Thoracic aorta (tissue), 2 donors: ENCODE results near the gene PYY. TPM values are rescaled to one million over a fixed set of nuclear protein-coding genes. Genes with fewer than 3 reads are reported as not detected.

ENCODE experiments used
- ATAC-seq: fragments of 150-250 bp; one replicate; pipeline ENCODE4 v1.8.0; 2017; ENCODE audit warnings: low read depth; ENCODE audit not compliant: insufficient number of reproducible peaks, low FRiP score
- DNase-seq: peaks from one replicate; pipeline ENCODE4 v3.0.0-alpha.2; 2020; ENCODE audit warnings: low spot score
- H3K27ac ChIP-seq, 2 donors: fragments of 200-600 bp; sonication (generic); 1 replicate in 1 of 2; 2 replicates in 1 of 2; pipeline ENCODE4 v1.5.1; 2016; ENCODE audit warnings: mild to moderate bottlenecking in 2 of 2, moderate library complexity in 2 of 2
- H3K27me3 ChIP-seq: fragments of 200-600 bp; sonication (generic); replicated peaks from 2 replicates; pipeline ENCODE4 v1.6.0; 2016; ENCODE audit warnings: mild to moderate bottlenecking; ENCODE audit not compliant: insufficient read depth
- H3K36me3 ChIP-seq: fragments of 200-600 bp; sonication (generic); one replicate; pipeline ENCODE4 v1.5.1; 2016
- H3K4me1 ChIP-seq, 2 donors: fragments of 200-600 bp; sonication (generic); 1 replicate in 1 of 2; 2 replicates in 1 of 2; pipeline versions ENCODE4 v1.5.1 to v1.6.0; 2016; ENCODE audit warnings: low read depth in 2 of 2, mild to moderate bottlenecking in 1 of 2; ENCODE audit not compliant: control insufficient read depth in 1 of 2
- H3K4me3 ChIP-seq: fragments of 200-600 bp; sonication (generic); 2 replicates; pipeline ENCODE4 v1.5.1; 2016; ENCODE audit warnings: mild to moderate bottlenecking
- H3K9me3 ChIP-seq: fragments of 200-600 bp; sonication (generic); 2 replicates; pipeline ENCODE4 v1.5.1; 2016
- total RNA-seq, 2 donors: library from RNA; depleted of rRNA; stranded (reverse); fragments of >200 nt; gene quantifications; one replicate each; pipeline versions ENCODE4 v1.1.0 to v1.2.3, GENCODE V29; 2016
- TF ChIP-seq, protein P1 (sequence below): fragments of 200-600 bp; sonication (generic); IDR thresholded peaks from one replicate; pipeline ENCODE4 v1.5.1; 2019; ENCODE audit warnings: antibody characterized with exemption

PYY gene
- total RNA-seq, 2 donors from 2014 or later, result not detected

DNA sequence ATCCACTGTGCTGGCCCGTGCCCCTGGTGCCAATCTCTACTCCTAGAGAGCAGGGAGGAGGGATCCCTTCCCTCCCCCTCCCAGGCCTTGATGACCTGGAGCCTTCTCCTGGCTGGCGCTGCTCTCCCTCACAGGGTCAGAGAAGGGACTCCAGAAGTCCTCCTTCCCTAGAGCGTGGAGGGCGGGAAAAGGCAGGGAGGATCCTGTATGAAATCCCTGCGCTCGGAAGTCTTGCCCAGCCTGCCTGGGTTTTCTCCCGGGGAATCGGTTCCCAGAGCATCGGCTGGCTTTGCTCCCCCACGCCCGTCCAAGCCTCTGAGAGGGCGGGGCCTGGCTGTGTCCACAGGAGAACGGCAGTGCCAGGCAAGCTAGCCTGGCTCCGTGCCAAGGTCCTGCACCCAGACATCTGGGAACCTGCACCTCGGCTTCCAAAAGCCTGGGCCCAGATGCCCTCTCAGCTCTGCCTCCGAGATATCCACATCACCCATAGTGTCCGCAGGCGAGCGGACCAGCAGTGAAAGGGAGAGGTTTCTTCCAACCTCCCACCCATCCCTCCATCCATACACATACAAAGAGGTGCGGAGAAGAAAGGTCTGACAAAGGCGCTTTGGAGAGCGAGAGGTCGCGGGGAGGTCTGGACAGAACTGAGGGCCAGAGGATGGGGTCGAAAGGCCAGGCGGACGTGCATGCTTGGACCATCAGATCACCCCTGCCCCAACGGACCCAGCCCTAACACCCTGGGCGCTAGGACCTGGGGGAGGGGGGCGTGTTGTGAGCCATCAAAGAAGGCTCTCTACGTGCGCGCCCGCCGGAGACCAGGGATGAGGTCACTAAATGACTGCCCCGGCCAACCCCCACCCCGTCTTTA is 47.5 kb downstream of the PYY start:
- ATAC-seq, result peak; percentile 63
- TF ChIP-seq, protein P1, sequence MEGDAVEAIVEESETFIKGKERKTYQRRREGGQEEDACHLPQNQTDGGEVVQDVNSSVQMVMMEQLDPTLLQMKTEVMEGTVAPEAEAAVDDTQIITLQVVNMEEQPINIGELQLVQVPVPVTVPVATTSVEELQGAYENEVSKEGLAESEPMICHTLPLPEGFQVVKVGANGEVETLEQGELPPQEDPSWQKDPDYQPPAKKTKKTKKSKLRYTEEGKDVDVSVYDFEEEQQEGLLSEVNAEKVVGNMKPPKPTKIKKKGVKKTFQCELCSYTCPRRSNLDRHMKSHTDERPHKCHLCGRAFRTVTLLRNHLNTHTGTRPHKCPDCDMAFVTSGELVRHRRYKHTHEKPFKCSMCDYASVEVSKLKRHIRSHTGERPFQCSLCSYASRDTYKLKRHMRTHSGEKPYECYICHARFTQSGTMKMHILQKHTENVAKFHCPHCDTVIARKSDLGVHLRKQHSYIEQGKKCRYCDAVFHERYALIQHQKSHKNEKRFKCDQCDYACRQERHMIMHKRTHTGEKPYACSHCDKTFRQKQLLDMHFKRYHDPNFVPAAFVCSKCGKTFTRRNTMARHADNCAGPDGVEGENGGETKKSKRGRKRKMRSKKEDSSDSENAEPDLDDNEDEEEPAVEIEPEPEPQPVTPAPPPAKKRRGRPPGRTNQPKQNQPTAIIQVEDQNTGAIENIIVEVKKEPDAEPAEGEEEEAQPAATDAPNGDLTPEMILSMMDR, result no peak
- H3K4me1 ChIP-seq, result peaks cover 0 to 20% of the 10 kb centered on the region in 2 donors

DNA sequence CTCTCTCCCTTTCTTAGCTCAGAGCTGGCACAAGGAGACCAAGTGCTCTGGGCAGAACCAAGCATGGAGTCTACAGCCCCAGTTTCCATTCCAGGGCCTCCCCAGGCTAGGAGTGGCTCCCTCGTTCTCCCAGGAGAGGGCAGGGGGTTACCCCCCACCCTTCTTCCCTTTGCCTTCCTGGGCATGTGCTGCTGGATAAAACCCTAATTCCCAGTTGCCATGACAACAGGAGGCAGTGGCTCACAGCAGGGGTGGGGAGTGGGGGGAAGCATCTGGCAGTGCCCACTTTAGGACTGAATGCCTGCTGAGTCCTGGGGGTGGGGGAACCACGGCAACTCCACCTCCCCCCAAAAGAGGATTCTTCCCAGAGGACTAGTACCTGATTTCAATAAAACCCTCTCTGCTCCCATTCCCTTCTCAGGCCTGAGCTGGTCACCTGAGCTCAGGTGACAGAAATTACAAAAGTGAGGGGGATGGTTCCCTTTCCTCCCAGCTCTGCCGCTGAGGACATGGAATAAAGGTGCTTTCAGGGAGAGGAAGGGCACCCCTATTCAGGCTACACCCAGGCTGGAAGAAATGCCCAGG is 48.2 kb downstream of the PYY start:
- Histone ChIP-seq H3K9me3 (no peaks in the 10 kb centered on the region), H3K4me1 (peaks cover 0 to 27% of the 10 kb centered on the region in 2 donors), H3K27ac (peak overlapping the region; percentile 97 to 99), H3K4me3 (peak overlapping the region; percentile 88), H3K36me3 (no peaks in the 10 kb centered on the region), H3K27me3 (no peaks in the 10 kb centered on the region)
- TF ChIP-seq, protein P1, result no peak
- no peak for DNase-seq
- no peak for ATAC-seq

More for the DNA sequence above, 47.5 kb downstream of the PYY start:
- Histone ChIP-seq H3K4me3 (peak overlapping the region; percentile 88), H3K27ac (peak overlapping the region; percentile 97 to 99), H3K36me3 (no peaks in the 10 kb centered on the region), H3K9me3 (no peaks in the 10 kb centered on the region), H3K27me3 (no peaks in the 10 kb centered on the region)
- DNase-seq, result peak; percentile 71

Other genes with a start within 250 kb of the PYY start
- gene SOST, start 195.1 kb downstream of the PYY start, total RNA-seq, result 10 to 100 TPM; 45.2 to 55.4 TPM
- 100 to 1,000 TPM; 130 to 137 TPM for gene DUSP3, start 175.0 kb downstream of the PYY start, total RNA-seq
- gene CFAP97D1, start 173.5 kb downstream of the PYY start, total RNA-seq, result not detected
- 10 to 100 TPM; 32.8 to 73.8 TPM for gene MPP3, start 120.8 kb downstream of the PYY start, total RNA-seq
- gene CD300LG, start 106.8 kb downstream of the PYY start, total RNA-seq, result 1 to 10 TPM in 1 of 2 donors, under 1 TPM in 1; 0.35 to 3.2 TPM
- gene MPP2, start 46.4 kb downstream of the PYY start, total RNA-seq, result 10 to 100 TPM; 10.7 to 15.0 TPM
- gene PPY, start 11.5 kb downstream of the PYY start, total RNA-seq, result not detected
- under 1 TPM in 1 of 2 donors, not detected in 1; 0.92 TPM for gene NAGS, start 50.7 kb upstream of the PYY start, total RNA-seq
- gene TMEM101, start 61.0 kb upstream of the PYY start, total RNA-seq, result 10 to 100 TPM; 21.9 to 24.4 TPM
- gene LSM12, start 112.7 kb upstream of the PYY start, total RNA-seq, result 10 to 100 TPM; 24.9 to 30.8 TPM
- 10 to 100 TPM; 26.4 to 54.6 TPM for gene G6PC3, start 116.8 kb upstream of the PYY start, total RNA-seq
- gene HDAC5, start 169.7 kb upstream of the PYY start, total RNA-seq, result 100 to 1,000 TPM in 1 of 2 donors, 10 to 100 TPM in 1; 76.9 to 115 TPM
- 1 to 10 TPM in 1 of 2 donors, under 1 TPM in 1; 0.85 to 2.6 TPM for gene HROB, start 188.0 kb upstream of the PYY start, total RNA-seq
- gene ASB16, start 216.8 kb upstream of the PYY start, total RNA-seq, result 1 to 10 TPM; 2.3 to 3.9 TPM
- gene TMUB2, start 233.0 kb upstream of the PYY start, total RNA-seq, result 10 to 100 TPM; 20.4 to 42.8 TPM
- gene ATXN7L3, start 245.9 kb upstream of the PYY start, total RNA-seq, result 10 to 100 TPM; 46.5 to 55.8 TPM